Measurements from ENCODE around the gene DACH1.

DNA sequence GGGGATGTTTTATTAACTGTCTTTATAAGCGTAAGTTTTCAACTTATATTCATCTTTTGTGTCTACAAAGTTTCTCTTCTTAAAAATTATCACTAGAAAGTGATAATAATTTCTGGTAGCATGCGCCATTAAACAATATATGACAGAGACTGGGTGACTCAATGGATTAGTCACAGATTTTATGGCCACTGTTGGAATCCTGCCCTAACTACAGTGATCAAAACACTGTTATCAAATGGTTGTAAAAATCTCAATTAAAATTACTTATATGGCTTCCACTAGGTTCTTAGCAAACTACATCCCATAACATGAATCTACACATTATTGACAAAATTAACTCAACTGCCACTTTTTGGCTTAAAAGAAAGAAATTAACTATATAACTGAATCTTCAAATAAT is 350.0 kb downstream of the DACH1 start:
- TF ChIP-seq EZH2phosphoT487 (IDR thresholded peaks at IDR 0.05; ENCODE audit: borderline replicate concordance, low read depth, low read length), result no peak
- TF ChIP-seq, protein P1, sequence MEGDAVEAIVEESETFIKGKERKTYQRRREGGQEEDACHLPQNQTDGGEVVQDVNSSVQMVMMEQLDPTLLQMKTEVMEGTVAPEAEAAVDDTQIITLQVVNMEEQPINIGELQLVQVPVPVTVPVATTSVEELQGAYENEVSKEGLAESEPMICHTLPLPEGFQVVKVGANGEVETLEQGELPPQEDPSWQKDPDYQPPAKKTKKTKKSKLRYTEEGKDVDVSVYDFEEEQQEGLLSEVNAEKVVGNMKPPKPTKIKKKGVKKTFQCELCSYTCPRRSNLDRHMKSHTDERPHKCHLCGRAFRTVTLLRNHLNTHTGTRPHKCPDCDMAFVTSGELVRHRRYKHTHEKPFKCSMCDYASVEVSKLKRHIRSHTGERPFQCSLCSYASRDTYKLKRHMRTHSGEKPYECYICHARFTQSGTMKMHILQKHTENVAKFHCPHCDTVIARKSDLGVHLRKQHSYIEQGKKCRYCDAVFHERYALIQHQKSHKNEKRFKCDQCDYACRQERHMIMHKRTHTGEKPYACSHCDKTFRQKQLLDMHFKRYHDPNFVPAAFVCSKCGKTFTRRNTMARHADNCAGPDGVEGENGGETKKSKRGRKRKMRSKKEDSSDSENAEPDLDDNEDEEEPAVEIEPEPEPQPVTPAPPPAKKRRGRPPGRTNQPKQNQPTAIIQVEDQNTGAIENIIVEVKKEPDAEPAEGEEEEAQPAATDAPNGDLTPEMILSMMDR (conservative IDR thresholded peaks at IDR 0.05; ENCODE audit: low read length), result no peak

Data from OCI-LY7 (cell line).